WTC11 (cell line): ENCODE measurements around the gene CD164. TPM values are rescaled to one million over a fixed set of nuclear protein-coding genes. Genes with fewer than 3 reads are reported as not detected.

Source experiments
- ATAC-seq: fragments of 200-7000 bp; cut with Tn5 transposase; 2 replicates; pipeline ENCODE4 v1.10.0; 2021; ENCODE audit warnings: mild to moderate bottlenecking, moderate library complexity
- CTCF ChIA-PET: fragments of 300-600 bp; sonication (Branson Sonifier 250); formaldehyde crosslinking; loops from one replicate; lab custom pipeline; 2021; ENCODE audit warnings: antibody characterized with exemption; lab: Charles Lee
- POLR2A ChIA-PET: fragments of 350-600 bp; sonication (Branson Sonifier 250); formaldehyde crosslinking; loops from one replicate; lab custom pipeline; 2021; ENCODE audit warnings: antibody characterized with exemption; lab: Charles Lee
- DNase-seq: peaks from one replicate; pipeline ENCODE4 v3.0.0; 2021; ENCODE audit warnings: low spot score
- H3K27ac Mint-ChIP-seq: 2 replicates; pipeline ENCODE4 v1.8.0; 2021; ENCODE audit warnings: mixed read lengths
- H3K27me3 Mint-ChIP-seq: 2 replicates; pipeline ENCODE4 v1.8.0; 2021; ENCODE audit warnings: low read depth, mild to moderate bottlenecking, moderate library complexity, mixed read lengths
- H3K36me3 Mint-ChIP-seq: 2 replicates; pipeline ENCODE4 v1.8.0; 2021; ENCODE audit warnings: mixed read lengths
- H3K4me1 Mint-ChIP-seq: 2 replicates; pipeline ENCODE4 v1.8.0; 2022; ENCODE audit warnings: mixed read lengths
- H3K4me3 Mint-ChIP-seq: 2 replicates; pipeline ENCODE4 v1.8.0; 2021; ENCODE audit warnings: mild to moderate bottlenecking, moderate library complexity, mixed read lengths
- H3K9me3 Mint-ChIP-seq: 2 replicates; pipeline ENCODE4 v1.8.0; 2021; ENCODE audit warnings: mixed read lengths
- CBFB ChIP-seq: sonication (generic); formaldehyde crosslinking; IDR thresholded peaks from 2 replicates; pipeline ENCODE4 v1.8.1; 2022; ENCODE audit warnings: mild to moderate bottlenecking, low read depth, missing genetic modification reagents
- EMX1 ChIP-seq: fragments of 250-450 bp; sonication (Bioruptor Pico); IDR thresholded peaks from 2 replicates; pipeline ENCODE4 v1.8.0; 2021; ENCODE audit warnings: mild to moderate bottlenecking
- FOXJ3 ChIP-seq: sonication (generic); formaldehyde crosslinking; IDR thresholded peaks from 2 replicates; pipeline ENCODE4 v1.9.0; 2021; ENCODE audit warnings: missing genetic modification reagents, mild to moderate bottlenecking, borderline replicate concordance
- GABPB1 ChIP-seq: sonication (generic); formaldehyde crosslinking; IDR thresholded peaks from 2 replicates; pipeline ENCODE4 v1.8.1; 2023; ENCODE audit warnings: mild to moderate bottlenecking, missing genetic modification reagents
- GRHL2 ChIP-seq: fragments of 250-450 bp; sonication (Bioruptor Pico); IDR thresholded peaks from 2 replicates; pipeline ENCODE4 v1.8.0; 2022; ENCODE audit warnings: mild to moderate bottlenecking, moderate library complexity; ENCODE audit not compliant: insufficient replicate concordance, severe bottlenecking
- JAZF1 ChIP-seq: fragments of 250-450 bp; sonication (Bioruptor Pico); IDR thresholded peaks from 2 replicates; pipeline ENCODE4 v1.9.0; 2021; ENCODE audit warnings: moderate library complexity, mild to moderate bottlenecking, inconsistent platforms
- NFE2L1 ChIP-seq: sonication (generic); formaldehyde crosslinking; IDR thresholded peaks from 2 replicates; pipeline ENCODE4 v1.8.1; 2023; ENCODE audit warnings: missing genetic modification reagents
- NFYB ChIP-seq: sonication (generic); formaldehyde crosslinking; conservative IDR thresholded peaks from 2 replicates; pipeline ENCODE4 v1.8.0; 2022; ENCODE audit warnings: low read depth, missing genetic modification reagents
- OVOL2 ChIP-seq: fragments of 250-450 bp; sonication (Bioruptor Pico); IDR thresholded peaks from 2 replicates; pipeline ENCODE4 v1.9.0; 2021; ENCODE audit warnings: mild to moderate bottlenecking, borderline replicate concordance
- PRRX2 ChIP-seq: fragments of 250-450 bp; sonication (Bioruptor Pico); IDR thresholded peaks from 2 replicates; pipeline ENCODE4 v1.8.0; 2021; ENCODE audit warnings: mild to moderate bottlenecking
- RELA ChIP-seq: sonication (generic); formaldehyde crosslinking; IDR thresholded peaks from 2 replicates; pipeline ENCODE4 v1.8.1; 2022; ENCODE audit warnings: missing genetic modification reagents, mild to moderate bottlenecking, borderline replicate concordance
- RORB ChIP-seq: fragments of 250-450 bp; sonication (Bioruptor Pico); IDR thresholded peaks from 2 replicates; pipeline ENCODE4 v1.9.0; 2021; ENCODE audit warnings: mild to moderate bottlenecking
- SP1 ChIP-seq: sonication (generic); formaldehyde crosslinking; conservative IDR thresholded peaks from 2 replicates; pipeline ENCODE4 v1.8.1; 2022; ENCODE audit warnings: missing genetic modification reagents
- TP53 ChIP-seq: sonication (generic); formaldehyde crosslinking; IDR thresholded peaks from 2 replicates; pipeline ENCODE4 v1.8.1; 2023; ENCODE audit warnings: mild to moderate bottlenecking, missing genetic modification reagents
- ZNF121 ChIP-seq: sonication (generic); formaldehyde crosslinking; IDR thresholded peaks from 2 replicates; pipeline ENCODE4 v1.8.0; 2023; ENCODE audit warnings: missing genetic modification reagents
- ZNF263 ChIP-seq: sonication (generic); formaldehyde crosslinking; IDR thresholded peaks from 2 replicates; pipeline ENCODE4 v1.8.1; 2022; ENCODE audit warnings: low read depth, mild to moderate bottlenecking, moderate library complexity, missing genetic modification reagents
- ZNF317 ChIP-seq: sonication (generic); formaldehyde crosslinking; IDR thresholded peaks from 2 replicates; pipeline ENCODE4 v1.8.1; 2023; ENCODE audit warnings: low read depth, mild to moderate bottlenecking, moderate library complexity, missing genetic modification reagents, borderline replicate concordance
- ZNF416 ChIP-seq: fragments of 250-450 bp; sonication (Bioruptor Pico); IDR thresholded peaks from 2 replicates; pipeline ENCODE4 v1.9.0; 2021; ENCODE audit warnings: mild to moderate bottlenecking, inconsistent platforms
- ZNF671 ChIP-seq: fragments of 250-450 bp; sonication (Bioruptor Pico); IDR thresholded peaks from 2 replicates; pipeline ENCODE4 v1.8.0; 2021; ENCODE audit warnings: mild to moderate bottlenecking
- total RNA-seq: library from RNA; stranded (reverse); gene quantifications from 3 replicates; pipeline ENCODE4 v1.2.3, GENCODE V29; 2021
- TF ChIP-seq, protein P1 (sequence below): sonication (generic); formaldehyde crosslinking; IDR thresholded peaks from 2 replicates; pipeline ENCODE4 v1.8.0; 2022; ENCODE audit warnings: mild to moderate bottlenecking, missing genetic modification reagents
- TF ChIP-seq, protein P2 (sequence below): sonication (generic); formaldehyde crosslinking; IDR thresholded peaks from 2 replicates; pipeline ENCODE4 v1.8.1; 2023; ENCODE audit warnings: mild to moderate bottlenecking, missing genetic modification reagents
- TF ChIP-seq, protein P3 (sequence below): fragments of 250-450 bp; sonication (Bioruptor Pico); IDR thresholded peaks from 2 replicates; pipeline ENCODE4 v1.9.0; 2021; ENCODE audit warnings: mild to moderate bottlenecking
- TF ChIP-seq, protein P4 (sequence below): sonication (generic); formaldehyde crosslinking; IDR thresholded peaks from 2 replicates; pipeline ENCODE4 v1.8.1; 2022; ENCODE audit warnings: low read depth, missing genetic modification reagents, borderline replicate concordance
- TF ChIP-seq, protein P5 (sequence below): sonication (generic); formaldehyde crosslinking; IDR thresholded peaks from 2 replicates; pipeline ENCODE4 v1.8.1; 2023; ENCODE audit warnings: mild to moderate bottlenecking, missing genetic modification reagents, borderline replicate concordance
- TF ChIP-seq, protein P6 (sequence below): sonication (generic); formaldehyde crosslinking; IDR thresholded peaks from 2 replicates; pipeline ENCODE4 v1.8.0; 2023; ENCODE audit warnings: missing genetic modification reagents
- TF ChIP-seq, protein P7 (sequence below): sonication (generic); formaldehyde crosslinking; IDR thresholded peaks from 2 replicates; pipeline ENCODE4 v1.8.0; 2022; ENCODE audit warnings: mild to moderate bottlenecking, missing genetic modification reagents

CD164 gene
- total RNA-seq, 1 experiment from 2014 or later, result 74.9 TPM

DNA sequence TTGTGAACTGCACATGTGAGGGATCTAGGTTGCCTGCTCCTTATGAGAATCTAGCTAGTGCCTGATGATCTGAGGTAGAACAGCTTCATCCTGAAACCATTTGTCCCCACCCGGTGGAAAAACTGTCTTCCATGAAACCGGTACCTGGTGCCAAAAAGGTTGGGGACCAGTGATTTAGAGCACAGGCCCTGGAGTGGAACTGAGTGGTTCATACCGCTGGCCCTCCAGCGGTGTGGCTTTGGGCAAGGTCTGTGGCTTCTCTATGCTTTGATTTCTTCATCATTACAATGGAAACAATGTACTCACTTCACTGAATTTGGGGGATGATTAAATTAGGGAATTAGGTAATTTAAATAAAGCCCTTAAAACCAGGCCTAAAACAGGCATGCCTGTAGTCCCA is 36.3 kb downstream of the CD164 start (continued):
- TF ChIP-seq, protein P1, sequence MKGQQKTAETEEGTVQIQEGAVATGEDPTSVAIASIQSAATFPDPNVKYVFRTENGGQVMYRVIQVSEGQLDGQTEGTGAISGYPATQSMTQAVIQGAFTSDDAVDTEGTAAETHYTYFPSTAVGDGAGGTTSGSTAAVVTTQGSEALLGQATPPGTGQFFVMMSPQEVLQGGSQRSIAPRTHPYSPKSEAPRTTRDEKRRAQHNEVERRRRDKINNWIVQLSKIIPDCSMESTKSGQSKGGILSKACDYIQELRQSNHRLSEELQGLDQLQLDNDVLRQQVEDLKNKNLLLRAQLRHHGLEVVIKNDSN, result no peak
- TF ChIP-seq EMX1 (CRISPR knock-in tag), result no peak
- TF ChIP-seq OVOL2 (CRISPR knock-in tag), result no peak
- TF ChIP-seq TP53, result no peak
- TF ChIP-seq, protein P2, sequence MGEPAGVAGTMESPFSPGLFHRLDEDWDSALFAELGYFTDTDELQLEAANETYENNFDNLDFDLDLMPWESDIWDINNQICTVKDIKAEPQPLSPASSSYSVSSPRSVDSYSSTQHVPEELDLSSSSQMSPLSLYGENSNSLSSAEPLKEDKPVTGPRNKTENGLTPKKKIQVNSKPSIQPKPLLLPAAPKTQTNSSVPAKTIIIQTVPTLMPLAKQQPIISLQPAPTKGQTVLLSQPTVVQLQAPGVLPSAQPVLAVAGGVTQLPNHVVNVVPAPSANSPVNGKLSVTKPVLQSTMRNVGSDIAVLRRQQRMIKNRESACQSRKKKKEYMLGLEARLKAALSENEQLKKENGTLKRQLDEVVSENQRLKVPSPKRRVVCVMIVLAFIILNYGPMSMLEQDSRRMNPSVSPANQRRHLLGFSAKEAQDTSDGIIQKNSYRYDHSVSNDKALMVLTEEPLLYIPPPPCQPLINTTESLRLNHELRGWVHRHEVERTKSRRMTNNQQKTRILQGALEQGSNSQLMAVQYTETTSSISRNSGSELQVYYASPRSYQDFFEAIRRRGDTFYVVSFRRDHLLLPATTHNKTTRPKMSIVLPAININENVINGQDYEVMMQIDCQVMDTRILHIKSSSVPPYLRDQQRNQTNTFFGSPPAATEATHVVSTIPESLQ (CRISPR knock-in tag), result no peak
- no peak for TF ChIP-seq GABPB1 (CRISPR knock-in tag)
- TF ChIP-seq RORB (CRISPR knock-in tag), result no peak
- TF ChIP-seq FOXJ3 (CRISPR knock-in tag), result no peak
- no peak for TF ChIP-seq PRRX2
- TF ChIP-seq JAZF1 (CRISPR knock-in tag), result no peak
- TF ChIP-seq, protein P3, sequence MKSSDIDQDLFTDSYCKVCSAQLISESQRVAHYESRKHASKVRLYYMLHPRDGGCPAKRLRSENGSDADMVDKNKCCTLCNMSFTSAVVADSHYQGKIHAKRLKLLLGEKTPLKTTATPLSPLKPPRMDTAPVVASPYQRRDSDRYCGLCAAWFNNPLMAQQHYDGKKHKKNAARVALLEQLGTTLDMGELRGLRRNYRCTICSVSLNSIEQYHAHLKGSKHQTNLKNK (CRISPR knock-in tag), result no peak
- no peak for TF ChIP-seq CBFB (CRISPR knock-in tag)
- no peak for TF ChIP-seq ZNF121 (CRISPR knock-in tag)

DNA sequence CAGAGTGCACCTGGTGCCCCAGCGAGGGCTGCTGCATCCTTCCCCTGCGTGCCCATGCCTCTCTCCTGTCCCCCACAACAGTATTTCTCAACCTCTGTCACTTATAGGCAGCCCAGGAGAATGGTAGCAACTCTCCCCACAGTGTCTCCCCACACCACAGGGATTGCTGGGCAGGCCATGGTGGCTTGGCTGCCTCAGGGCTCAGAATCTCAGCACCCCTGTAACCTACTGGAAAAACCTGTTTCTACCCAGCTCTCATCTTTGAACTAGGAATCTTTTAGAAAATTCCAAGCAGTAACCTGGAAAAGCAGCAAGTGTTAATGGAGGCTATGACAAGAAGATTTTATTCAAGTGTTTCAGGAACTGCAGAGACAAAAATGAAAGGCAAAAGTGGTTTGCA is 38.0 kb downstream of the CD164 start:
- CTCF ChIA-PET, result no interaction called here
- H3K36me3 Mint-ChIP-seq, result no peaks in the 10 kb centered on the region
- ATAC-seq (peak; percentile 55), DNase-seq (no peak)
- H3K27ac Mint-ChIP-seq, result 0 out of 2 replicates have a peak overlapping the region, but pooled peaks have one; percentile 16
- no peak overlapping the region for H3K4me3 Mint-ChIP-seq
- POLR2A ChIA-PET, result no interaction called here
- no peaks in the 10 kb centered on the region for H3K9me3 Mint-ChIP-seq
- TF ChIP-seq EMX1 (CRISPR knock-in tag) (no peak), SP1 (CRISPR knock-in tag) (no peak), ZNF671 (CRISPR knock-in tag) (no peak), NFE2L1 (CRISPR knock-in tag) (no peak), GRHL2 (CRISPR knock-in tag) (no peak), ZNF416 (CRISPR knock-in tag) (no peak), ZNF317 (CRISPR knock-in tag) (no peak), ZNF263 (CRISPR knock-in tag) (no peak), CBFB (CRISPR knock-in tag) (no peak), RELA (CRISPR knock-in tag) (no peak), NFYB (CRISPR knock-in tag) (no peak)
- TF ChIP-seq, protein P4, sequence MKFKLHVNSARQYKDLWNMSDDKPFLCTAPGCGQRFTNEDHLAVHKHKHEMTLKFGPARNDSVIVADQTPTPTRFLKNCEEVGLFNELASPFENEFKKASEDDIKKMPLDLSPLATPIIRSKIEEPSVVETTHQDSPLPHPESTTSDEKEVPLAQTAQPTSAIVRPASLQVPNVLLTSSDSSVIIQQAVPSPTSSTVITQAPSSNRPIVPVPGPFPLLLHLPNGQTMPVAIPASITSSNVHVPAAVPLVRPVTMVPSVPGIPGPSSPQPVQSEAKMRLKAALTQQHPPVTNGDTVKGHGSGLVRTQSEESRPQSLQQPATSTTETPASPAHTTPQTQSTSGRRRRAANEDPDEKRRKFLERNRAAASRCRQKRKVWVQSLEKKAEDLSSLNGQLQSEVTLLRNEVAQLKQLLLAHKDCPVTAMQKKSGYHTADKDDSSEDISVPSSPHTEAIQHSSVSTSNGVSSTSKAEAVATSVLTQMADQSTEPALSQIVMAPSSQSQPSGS, result no peak
- TF ChIP-seq, protein P5, sequence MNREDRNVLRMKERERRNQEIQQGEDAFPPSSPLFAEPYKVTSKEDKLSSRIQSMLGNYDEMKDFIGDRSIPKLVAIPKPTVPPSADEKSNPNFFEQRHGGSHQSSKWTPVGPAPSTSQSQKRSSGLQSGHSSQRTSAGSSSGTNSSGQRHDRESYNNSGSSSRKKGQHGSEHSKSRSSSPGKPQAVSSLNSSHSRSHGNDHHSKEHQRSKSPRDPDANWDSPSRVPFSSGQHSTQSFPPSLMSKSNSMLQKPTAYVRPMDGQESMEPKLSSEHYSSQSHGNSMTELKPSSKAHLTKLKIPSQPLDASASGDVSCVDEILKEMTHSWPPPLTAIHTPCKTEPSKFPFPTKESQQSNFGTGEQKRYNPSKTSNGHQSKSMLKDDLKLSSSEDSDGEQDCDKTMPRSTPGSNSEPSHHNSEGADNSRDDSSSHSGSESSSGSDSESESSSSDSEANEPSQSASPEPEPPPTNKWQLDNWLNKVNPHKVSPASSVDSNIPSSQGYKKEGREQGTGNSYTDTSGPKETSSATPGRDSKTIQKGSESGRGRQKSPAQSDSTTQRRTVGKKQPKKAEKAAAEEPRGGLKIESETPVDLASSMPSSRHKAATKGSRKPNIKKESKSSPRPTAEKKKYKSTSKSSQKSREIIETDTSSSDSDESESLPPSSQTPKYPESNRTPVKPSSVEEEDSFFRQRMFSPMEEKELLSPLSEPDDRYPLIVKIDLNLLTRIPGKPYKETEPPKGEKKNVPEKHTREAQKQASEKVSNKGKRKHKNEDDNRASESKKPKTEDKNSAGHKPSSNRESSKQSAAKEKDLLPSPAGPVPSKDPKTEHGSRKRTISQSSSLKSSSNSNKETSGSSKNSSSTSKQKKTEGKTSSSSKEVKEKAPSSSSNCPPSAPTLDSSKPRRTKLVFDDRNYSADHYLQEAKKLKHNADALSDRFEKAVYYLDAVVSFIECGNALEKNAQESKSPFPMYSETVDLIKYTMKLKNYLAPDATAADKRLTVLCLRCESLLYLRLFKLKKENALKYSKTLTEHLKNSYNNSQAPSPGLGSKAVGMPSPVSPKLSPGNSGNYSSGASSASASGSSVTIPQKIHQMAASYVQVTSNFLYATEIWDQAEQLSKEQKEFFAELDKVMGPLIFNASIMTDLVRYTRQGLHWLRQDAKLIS (CRISPR knock-in tag), result no peak
- TF ChIP-seq, protein P6, sequence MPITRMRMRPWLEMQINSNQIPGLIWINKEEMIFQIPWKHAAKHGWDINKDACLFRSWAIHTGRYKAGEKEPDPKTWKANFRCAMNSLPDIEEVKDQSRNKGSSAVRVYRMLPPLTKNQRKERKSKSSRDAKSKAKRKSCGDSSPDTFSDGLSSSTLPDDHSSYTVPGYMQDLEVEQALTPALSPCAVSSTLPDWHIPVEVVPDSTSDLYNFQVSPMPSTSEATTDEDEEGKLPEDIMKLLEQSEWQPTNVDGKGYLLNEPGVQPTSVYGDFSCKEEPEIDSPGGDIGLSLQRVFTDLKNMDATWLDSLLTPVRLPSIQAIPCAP, result no peak
- TF ChIP-seq, protein P7, sequence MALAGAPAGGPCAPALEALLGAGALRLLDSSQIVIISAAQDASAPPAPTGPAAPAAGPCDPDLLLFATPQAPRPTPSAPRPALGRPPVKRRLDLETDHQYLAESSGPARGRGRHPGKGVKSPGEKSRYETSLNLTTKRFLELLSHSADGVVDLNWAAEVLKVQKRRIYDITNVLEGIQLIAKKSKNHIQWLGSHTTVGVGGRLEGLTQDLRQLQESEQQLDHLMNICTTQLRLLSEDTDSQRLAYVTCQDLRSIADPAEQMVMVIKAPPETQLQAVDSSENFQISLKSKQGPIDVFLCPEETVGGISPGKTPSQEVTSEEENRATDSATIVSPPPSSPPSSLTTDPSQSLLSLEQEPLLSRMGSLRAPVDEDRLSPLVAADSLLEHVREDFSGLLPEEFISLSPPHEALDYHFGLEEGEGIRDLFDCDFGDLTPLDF (CRISPR knock-in tag), result no peak
- no peaks in the 10 kb centered on the region for H3K27me3 Mint-ChIP-seq
- peaks cover 8% of the 10 kb centered on the region for H3K4me1 Mint-ChIP-seq
